HFFc6 (cell line): Measurements from ENCODE around the gene SUCO. TPM values are rescaled to one million over a fixed set of nuclear protein-coding genes. Genes with fewer than 3 reads are reported as not detected.

ENCODE experiments used
- DNase-seq: peaks from one replicate; pipeline ENCODE4 v3.0.0-alpha.2; 2018
- H3K27ac Mint-ChIP-seq: 2 replicates; pipeline ENCODE4 v1.8.0; 2020; ENCODE audit warnings: mild to moderate bottlenecking, mixed read lengths
- H3K27me3 Mint-ChIP-seq: 2 replicates; pipeline ENCODE4 v1.8.0; 2021; ENCODE audit warnings: mild to moderate bottlenecking, moderate library complexity, mixed read lengths; ENCODE audit not compliant: insufficient read depth
- H3K36me3 Mint-ChIP-seq: 2 replicates; pipeline ENCODE4 v1.8.0; 2021; ENCODE audit warnings: low read depth, mixed read lengths
- H3K4me1 Mint-ChIP-seq: 2 replicates; pipeline ENCODE4 v1.8.0; 2020; ENCODE audit warnings: low read depth, mixed read lengths
- H3K4me3 Mint-ChIP-seq: 2 replicates; pipeline ENCODE4 v1.8.0; 2020; ENCODE audit warnings: mild to moderate bottlenecking, moderate library complexity, mixed read lengths
- H3K9me3 Mint-ChIP-seq: 2 replicates; pipeline ENCODE4 v1.8.0; 2020; ENCODE audit warnings: mild to moderate bottlenecking, mixed read lengths
- CTCF ChIP-seq: fragments of 200-600 bp; sonication (generic); IDR thresholded peaks from 2 replicates; pipeline ENCODE4 v1.5.0; 2021; ENCODE audit warnings: antibody characterized with exemption, mild to moderate bottlenecking
- total RNA-seq, 6 experiments: library from RNA; stranded (reverse); fragmentation: NEBNext Ultra II Directional; extraction: Animal tissue kit (Norgen Biotek cat#: 25700); gene quantifications; 2 replicates in 1 of 6; 3 replicates in 5 of 6; pipeline ENCODE4 v1.2.3, GENCODE V29; 2021

SUCO gene
- total RNA-seq, 6 experiments from 2014 or later: 33.9 to 45.2 (median 37.1) TPM

GRCh38 chr1:172628401-172628800, 95.5 kb downstream of the SUCO start:
- Mint-ChIP-seq H3K4me1 (peaks cover 43% of the 10 kb centered on the region), H3K36me3 (peaks cover 5% of the 10 kb centered on the region; the same call in 1 of the 2 replicates)
- DNase-seq: no peak

GRCh38 chr1:172629170-172629569, 96.2 kb downstream of the SUCO start:
- no peak overlapping the region for H3K4me3 Mint-ChIP-seq
- H3K27ac Mint-ChIP-seq: no peak overlapping the region
- H3K36me3 Mint-ChIP-seq: peaks cover 10% of the 10 kb centered on the region; the same call in 1 of the 2 replicates
- H3K9me3 Mint-ChIP-seq: no peaks in the 10 kb centered on the region
- no peak for TF ChIP-seq CTCF
- peaks cover 43% of the 10 kb centered on the region for H3K4me1 Mint-ChIP-seq
- H3K27me3 Mint-ChIP-seq: no peaks in the 10 kb centered on the region
- DNase-seq: no peak

More at GRCh38 chr1:172628401-172628800, 95.5 kb downstream of the SUCO start:
- TF ChIP-seq CTCF: no peak
- Mint-ChIP-seq H3K27ac (no peak overlapping the region), H3K9me3 (no peaks in the 10 kb centered on the region), H3K4me3 (no peak overlapping the region), H3K27me3 (no peaks in the 10 kb centered on the region)

GRCh38 chr1:172629638-172630037, 96.7 kb downstream of the SUCO start:
- Mint-ChIP-seq H3K27ac (peak overlapping the region; percentile 15; the same call in 1 of the 2 replicates), H3K36me3 (peaks cover 10% of the 10 kb centered on the region; the same call in 1 of the 2 replicates), H3K27me3 (no peaks in the 10 kb centered on the region), H3K4me1 (peaks cover 43% of the 10 kb centered on the region), H3K4me3 (no peak overlapping the region), H3K9me3 (no peaks in the 10 kb centered on the region)
- TF ChIP-seq CTCF: no peak
- DNase-seq: no peak

DNA sequence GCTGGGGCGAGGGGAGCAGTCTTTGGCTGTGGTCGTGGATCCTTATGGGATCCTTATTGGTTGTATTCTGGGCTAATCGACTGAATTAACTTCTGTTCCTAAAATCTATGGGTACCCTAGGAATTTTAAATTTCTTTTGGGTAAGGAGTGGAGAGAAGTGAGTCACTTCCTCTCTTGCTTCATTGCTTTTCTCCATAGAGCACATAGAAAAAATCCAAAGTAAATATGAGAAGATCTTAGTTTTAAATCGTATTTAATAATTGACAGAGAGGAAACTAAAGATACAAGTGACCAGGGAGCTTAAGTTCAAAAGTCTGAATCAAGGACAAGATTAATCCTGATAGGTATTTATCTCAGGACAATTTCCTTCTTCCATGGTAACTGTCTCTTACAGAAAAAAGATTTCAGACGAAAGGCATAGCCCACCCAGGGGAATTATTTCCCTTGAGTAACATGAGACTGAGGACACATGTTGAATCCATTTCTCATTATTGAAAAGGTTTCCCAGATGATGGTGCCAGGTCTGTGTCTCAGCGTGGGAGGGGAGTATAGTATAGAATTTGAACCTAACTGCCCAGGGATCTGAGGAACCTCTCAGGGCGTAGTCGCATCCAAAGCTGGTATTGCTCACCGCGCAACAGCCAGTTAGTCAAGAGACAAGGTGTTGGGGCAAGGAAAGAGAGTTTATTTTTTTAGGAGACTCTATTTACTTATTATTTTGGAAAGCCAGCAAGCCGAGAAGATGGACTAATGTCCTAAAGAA, 97.3 kb downstream of the SUCO start:
- TF ChIP-seq CTCF: no peak
- H3K9me3 Mint-ChIP-seq: no peaks in the 10 kb centered on the region
- peak overlapping the region; percentile 15 for H3K27ac Mint-ChIP-seq
- no peak for DNase-seq
- H3K27me3 Mint-ChIP-seq: no peaks in the 10 kb centered on the region
- no peak overlapping the region for H3K4me3 Mint-ChIP-seq
- peaks cover 43% of the 10 kb centered on the region for H3K4me1 Mint-ChIP-seq
- peaks cover 10% of the 10 kb centered on the region; the same call in 1 of the 2 replicates for H3K36me3 Mint-ChIP-seq

- H3K4me1 Mint-ChIP-seq: peaks cover 43% of the 10 kb centered on the region
- no peak for DNase-seq
- H3K9me3 Mint-ChIP-seq: peaks cover 1% of the 10 kb centered on the region
- peaks cover 10% of the 10 kb centered on the region; the same call in 1 of the 2 replicates for H3K36me3 Mint-ChIP-seq
- peak overlapping the region; percentile 15 for H3K27ac Mint-ChIP-seq
- no peaks in the 10 kb centered on the region for H3K27me3 Mint-ChIP-seq
- no peak overlapping the region for H3K4me3 Mint-ChIP-seq
- no peak for TF ChIP-seq CTCF
Measured at GRCh38 chr1:172630868-172631267, 97.9 kb downstream of the SUCO start.
